Measurements from ENCODE around the gene C15orf39. TPM values are rescaled to one million over a fixed set of nuclear protein-coding genes. Genes with fewer than 3 reads are reported as not detected.

C15orf39 gene
- polyA plus RNA-seq (2013): 28.2 TPM

GRCh38 chr15:75201616-75202250 lies at the start of gene C15orf39:
Gene C15orf39, plus strand, starts transcription at chr15:75201882. Its CDS starts 4,167 bp downstream, at chr15:75206049.
- no peaks in the 10 kb centered on the region for H3K27me3 ChIP-seq (replicated peaks in 2 of 5; ENCODE audit: control insufficient read depth in 4 of 5, insufficient read depth in 5 of 5, low read length in 4 of 5)
- peak within 1 kb of the TSS; percentile 87 to 93 for H3K27ac ChIP-seq (ENCODE audit: insufficient read depth in 1 of 2, low read depth in 1 of 2, low read length in 2 of 2, poor library complexity in 1 of 2, severe bottlenecking in 2 of 2)
- no peaks in the 10 kb centered on the region for H3K9me3 ChIP-seq (ENCODE audit: control extremely low read depth in 1 of 5, control insufficient read depth in 4 of 5, insufficient read depth in 2 of 5, low read depth in 1 of 5, low read length in 4 of 5)
- H3K36me3 ChIP-seq (ENCODE audit: control insufficient read depth in 4 of 4, insufficient read depth in 4 of 4, low read length in 3 of 4): peaks cover 4 to 34% (median 12%) of the 10 kb centered on the region in 4 experiments
- POLR2A ChIA-PET: interaction anchor here (0.6 to 4.1 kb wide), 17 partner anchors 10 to 176 kb away, joined by 3 to 40 read pairs (median 4); no protein-coding TSS in a partner anchor
- DNase-seq: peak; percentile 63 to 82 (median 78)
- peak within 1 kb of the TSS; percentile 83 to 95 (median 91) for H3K4me3 ChIP-seq (ENCODE audit: control insufficient read depth in 1 of 7, extremely low read depth in 1 of 7, insufficient read depth in 4 of 7, low read depth in 2 of 7, low read length in 6 of 7)
- peaks cover 20 to 84% (median 79%) of the 10 kb centered on the region in 4 experiments for H3K4me1 ChIP-seq (ENCODE audit: control extremely low read depth in 1 of 4, control insufficient read depth in 4 of 4, insufficient read depth in 4 of 4, low read length in 3 of 4)
- WGBS (ENCODE audit: insufficient coverage): 0% methylated on average over 66 of the region's 84 CpGs
- CTCF ChIA-PET: interaction anchor here (0.6 to 12.4 kb wide), 23 partner anchors 8 to 171 kb away, joined by 3 to 123 read pairs (median 4); partner anchors contain the start of gene COMMD4

- Histone ChIP-seq H3K4me3 (ENCODE audit: control insufficient read depth in 1 of 7, extremely low read depth in 1 of 7, insufficient read depth in 4 of 7, low read depth in 2 of 7, low read length in 6 of 7) (peak overlapping the region in 3 of 7 experiments; percentile 11 to 45 (median 36)), H3K4me1 (ENCODE audit: control extremely low read depth in 1 of 4, control insufficient read depth in 4 of 4, insufficient read depth in 4 of 4, low read length in 3 of 4) (peaks cover 15 to 67% (median 54%) of the 10 kb centered on the region in 4 experiments)
- WGBS (ENCODE audit: insufficient coverage): 57% methylated on average over 1 of the region's 2 CpGs
These were observed 49.2 kb upstream of the C15orf39 start for GRCh38 chr15:75152382-75153079.

GRCh38 chr15:75153087-75153486 lies 48.6 kb upstream of the C15orf39 start:
- WGBS (ENCODE audit: insufficient coverage): 33% methylated on average over 2 of the region's 4 CpGs

More at GRCh38 chr15:75152382-75153079, 49.2 kb upstream of the C15orf39 start:
- Histone ChIP-seq H3K27ac (ENCODE audit: insufficient read depth in 1 of 2, low read depth in 1 of 2, low read length in 2 of 2, poor library complexity in 1 of 2, severe bottlenecking in 2 of 2) (no peak overlapping the region), H3K27me3 (replicated peaks in 2 of 5; ENCODE audit: control insufficient read depth in 4 of 5, insufficient read depth in 5 of 5, low read length in 4 of 5) (no peaks in the 10 kb centered on the region), H3K9me3 (ENCODE audit: control extremely low read depth in 1 of 5, control insufficient read depth in 4 of 5, insufficient read depth in 2 of 5, low read depth in 1 of 5, low read length in 4 of 5) (peaks cover 0 to 8% (median 0%) of the 10 kb centered on the region in 5 experiments), H3K36me3 (ENCODE audit: control insufficient read depth in 4 of 4, insufficient read depth in 4 of 4, low read length in 3 of 4) (no peaks in the 10 kb centered on the region)
- CTCF ChIA-PET: interaction anchor here (0.8 to 2.8 kb wide), 7 partner anchors 16 to 123 kb away, joined by 3 to 14 read pairs (median 3); no protein-coding TSS in a partner anchor
- DNase-seq: no peak
- POLR2A ChIA-PET: interaction anchor here (0.6 to 1.8 kb wide), 8 partner anchors 7 to 109 kb away, joined by 3 to 7 read pairs (median 4); partner anchors contain the start of gene C15orf39

GRCh38 chr15:75153565-75154276 lies 48.0 kb upstream of the C15orf39 start:
- peak overlapping the region in 5 of 7 experiments; percentile 27 to 45 (median 36) for H3K4me3 ChIP-seq (ENCODE audit: control insufficient read depth in 1 of 7, extremely low read depth in 1 of 7, insufficient read depth in 4 of 7, low read depth in 2 of 7, low read length in 6 of 7)
- H3K27me3 ChIP-seq (replicated peaks in 2 of 5; ENCODE audit: control insufficient read depth in 4 of 5, insufficient read depth in 5 of 5, low read length in 4 of 5): no peaks in the 10 kb centered on the region
- H3K4me1 ChIP-seq (ENCODE audit: control extremely low read depth in 1 of 4, control insufficient read depth in 4 of 4, insufficient read depth in 4 of 4, low read length in 3 of 4): peaks cover 15 to 78% (median 63%) of the 10 kb centered on the region in 4 experiments
- DNase-seq: peak; percentile 82 to 96 (median 95)
- 0% methylated on average over 5 of the region's 8 CpGs for WGBS (ENCODE audit: insufficient coverage)
- ChIA-PET POLR2A (interaction anchor here (0.6 to 1.8 kb wide), 7 partner anchors 9 to 110 kb away, joined by 3 to 7 read pairs (median 4); partner anchors contain the start of gene C15orf39), CTCF (interaction anchor here (0.8 to 2.8 kb wide), 7 partner anchors 15 to 110 kb away, joined by 3 to 14 read pairs (median 3); no protein-coding TSS in a partner anchor)
- H3K27ac ChIP-seq (ENCODE audit: insufficient read depth in 1 of 2, low read depth in 1 of 2, low read length in 2 of 2, poor library complexity in 1 of 2, severe bottlenecking in 2 of 2): no peak overlapping the region
- H3K36me3 ChIP-seq (ENCODE audit: control insufficient read depth in 4 of 4, insufficient read depth in 4 of 4, low read length in 3 of 4): no peaks in the 10 kb centered on the region
- peaks cover 0 to under 1% (median 0%) of the 10 kb centered on the region in 5 experiments for H3K9me3 ChIP-seq (ENCODE audit: control extremely low read depth in 1 of 5, control insufficient read depth in 4 of 5, insufficient read depth in 2 of 5, low read depth in 1 of 5, low read length in 4 of 5)

More at GRCh38 chr15:75153087-75153486, 48.6 kb upstream of the C15orf39 start:
- CTCF ChIA-PET: interaction anchor here (0.8 to 2.8 kb wide), 6 partner anchors 16 to 124 kb away, joined by 3 to 14 read pairs (median 4); no protein-coding TSS in a partner anchor
- H3K4me3 ChIP-seq (ENCODE audit: control insufficient read depth in 1 of 7, extremely low read depth in 1 of 7, insufficient read depth in 4 of 7, low read depth in 2 of 7, low read length in 6 of 7): peak overlapping the region in 3 of 7 experiments; percentile 34 to 45 (median 36)
- POLR2A ChIA-PET: interaction anchor here (0.6 to 1.8 kb wide), 8 partner anchors 8 to 110 kb away, joined by 3 to 7 read pairs (median 4); partner anchors contain the start of gene C15orf39
- no peaks in the 10 kb centered on the region for H3K27me3 ChIP-seq (replicated peaks in 2 of 5; ENCODE audit: control insufficient read depth in 4 of 5, insufficient read depth in 5 of 5, low read length in 4 of 5)
- peaks cover 15 to 72% (median 57%) of the 10 kb centered on the region in 4 experiments for H3K4me1 ChIP-seq (ENCODE audit: control extremely low read depth in 1 of 4, control insufficient read depth in 4 of 4, insufficient read depth in 4 of 4, low read length in 3 of 4)
- H3K27ac ChIP-seq (ENCODE audit: insufficient read depth in 1 of 2, low read depth in 1 of 2, low read length in 2 of 2, poor library complexity in 1 of 2, severe bottlenecking in 2 of 2): no peak overlapping the region
- peak; percentile 86 to 93 (median 92) for DNase-seq
- peaks cover 0 to 5% (median 0%) of the 10 kb centered on the region in 5 experiments for H3K9me3 ChIP-seq (ENCODE audit: control extremely low read depth in 1 of 5, control insufficient read depth in 4 of 5, insufficient read depth in 2 of 5, low read depth in 1 of 5, low read length in 4 of 5)
- no peaks in the 10 kb centered on the region for H3K36me3 ChIP-seq (ENCODE audit: control insufficient read depth in 4 of 4, insufficient read depth in 4 of 4, low read length in 3 of 4)

GRCh38 chr15:75154461-75155062 lies 47.1 kb upstream of the C15orf39 start:
- CTCF ChIA-PET: interaction anchor here (0.8 to 2.1 kb wide), 4 partner anchors 16 to 110 kb away, joined by 3 to 14 read pairs (median 3); no protein-coding TSS in a partner anchor
- Histone ChIP-seq H3K27me3 (replicated peaks in 2 of 5; ENCODE audit: control insufficient read depth in 4 of 5, insufficient read depth in 5 of 5, low read length in 4 of 5) (no peaks in the 10 kb centered on the region), H3K4me3 (ENCODE audit: control insufficient read depth in 1 of 7, extremely low read depth in 1 of 7, insufficient read depth in 4 of 7, low read depth in 2 of 7, low read length in 6 of 7) (peak overlapping the region in 2 of 7 experiments; percentile 36 to 45), H3K36me3 (ENCODE audit: control insufficient read depth in 4 of 4, insufficient read depth in 4 of 4, low read length in 3 of 4) (no peaks in the 10 kb centered on the region), H3K9me3 (ENCODE audit: control extremely low read depth in 1 of 5, control insufficient read depth in 4 of 5, insufficient read depth in 2 of 5, low read depth in 1 of 5, low read length in 4 of 5) (no peaks in the 10 kb centered on the region), H3K4me1 (ENCODE audit: control extremely low read depth in 1 of 4, control insufficient read depth in 4 of 4, insufficient read depth in 4 of 4, low read length in 3 of 4) (peaks cover 15 to 83% (median 63%) of the 10 kb centered on the region in 4 experiments), H3K27ac (ENCODE audit: insufficient read depth in 1 of 2, low read depth in 1 of 2, low read length in 2 of 2, poor library complexity in 1 of 2, severe bottlenecking in 2 of 2) (no peak overlapping the region)
- POLR2A ChIA-PET: interaction anchor here (1.8 kb wide), 1 partner anchor 111 kb away, joined by 7 read pairs; no protein-coding TSS in a partner anchor
- 33% methylated on average over 3 of the region's 7 CpGs for WGBS (ENCODE audit: insufficient coverage)
- DNase-seq: no peak
